Neural progenitor cell (in vitro differentiated cells): ENCODE data around the gene CNGA3. TPM values are rescaled to one million over a fixed set of nuclear protein-coding genes. Genes with fewer than 3 reads are reported as not detected.
A peak's percentile ranks its signal among the peaks of the same experiment; 100 is the strongest.

Source experiments
- DNase-seq: peaks from one replicate; pipeline ENCODE4 v3.0.0-alpha.2; 2016; ENCODE audit warnings: low spot score
- H2AFZ ChIP-seq: fragments of 200-600 bp; sonication (generic); replicated peaks from 2 replicates; pipeline ENCODE4 v1.6.1; 2016; ENCODE audit warnings: antibody characterized with exemption
- H3F3A ChIP-seq: fragments of 200-600 bp; sonication (generic); 2 replicates; pipeline ENCODE4 v1.6.1; 2016; ENCODE audit warnings: antibody characterized with exemption, low read depth
- H3K27ac ChIP-seq: fragments of 200-600 bp; sonication (generic); 2 replicates; pipeline ENCODE4 v1.5.1; 2016; ENCODE audit warnings: mild to moderate bottlenecking
- H3K27me3 ChIP-seq: fragments of 200-600 bp; sonication (generic); 2 replicates; pipeline ENCODE4 v1.6.1; 2016; ENCODE audit warnings: mild to moderate bottlenecking, moderate library complexity
- H3K36me3 ChIP-seq: fragments of 200-600 bp; sonication (generic); 2 replicates; pipeline ENCODE4 v1.5.1; 2016
- H3K4me1 ChIP-seq: fragments of 200-600 bp; sonication (generic); 2 replicates; pipeline ENCODE4 v1.6.1; 2016; ENCODE audit warnings: mixed run types
- H3K4me2 ChIP-seq: fragments of 200-600 bp; sonication (generic); 2 replicates; pipeline ENCODE4 v1.6.1; 2016
- H3K4me3 ChIP-seq: fragments of 200-600 bp; sonication (generic); 2 replicates; pipeline ENCODE4 v1.5.1; 2016
- H3K79me2 ChIP-seq: fragments of 200-600 bp; sonication (generic); 2 replicates; pipeline ENCODE4 v1.6.1; 2016; ENCODE audit warnings: low read depth
- H3K9ac ChIP-seq: fragments of 200-600 bp; sonication (generic); 2 replicates; pipeline ENCODE4 v1.6.1; 2016
- H3K9me3 ChIP-seq: fragments of 200-600 bp; sonication (generic); 2 replicates; pipeline ENCODE4 v1.5.1; 2016; ENCODE audit warnings: low read depth
- H4K20me1 ChIP-seq: fragments of 200-600 bp; sonication (generic); 2 replicates; pipeline ENCODE4 v1.6.1; 2016; ENCODE audit warnings: low read depth
- H3K27ac Mint-ChIP-seq: 3 replicates; pipeline ENCODE4 v1.8.0; 2021; ENCODE audit warnings: mixed read lengths
- H3K27me3 Mint-ChIP-seq: 2 replicates; pipeline ENCODE4 v1.8.0; 2022; ENCODE audit warnings: low read depth, mild to moderate bottlenecking, inconsistent platforms, moderate library complexity, mixed read lengths; ENCODE audit not compliant: insufficient read depth
- H3K36me3 Mint-ChIP-seq: 3 replicates; pipeline ENCODE4 v1.8.0; 2021; ENCODE audit warnings: mixed read lengths
- H3K4me1 Mint-ChIP-seq: 3 replicates; pipeline ENCODE4 v1.8.0; 2021; ENCODE audit warnings: mixed read lengths
- H3K4me3 Mint-ChIP-seq: 3 replicates; pipeline ENCODE4 v1.8.0; 2021; ENCODE audit warnings: mild to moderate bottlenecking, moderate library complexity, mixed read lengths
- H3K9me3 Mint-ChIP-seq: 3 replicates; pipeline ENCODE4 v1.8.0; 2020; ENCODE audit warnings: mixed read lengths
- CTCF ChIP-seq: fragments of 200-600 bp; sonication (generic); IDR thresholded peaks from 2 replicates; pipeline ENCODE4 v1.5.1; 2017; ENCODE audit warnings: antibody characterized with exemption, mild to moderate bottlenecking
- EZH2 ChIP-seq: fragments of 200-600 bp; sonication (generic); IDR thresholded peaks from 2 replicates; pipeline ENCODE4 v1.6.1; 2017; ENCODE audit warnings: antibody characterized with exemption, mild to moderate bottlenecking, moderate library complexity
- EZH2phosphoT487 ChIP-seq: fragments of 200-600 bp; sonication (generic); IDR thresholded peaks from 2 replicates; pipeline ENCODE4 v1.6.1; 2017; ENCODE audit warnings: antibody characterized with exemption
- total RNA-seq: library from RNA; depleted of rRNA; stranded (reverse); fragments of >200 nt; gene quantifications from 2 replicates; pipeline ENCODE4 v1.2.3, GENCODE V29; 2015; ENCODE audit warnings: low replicate concordance

Gene CNGA3
- total RNA-seq, 1 donor from 2014 or later: not detected

- peak overlapping the region; percentile 35 for H3K4me3 Mint-ChIP-seq
- TF ChIP-seq EZH2phosphoT487 (no peak), CTCF (no peak)
- H3K4me1 Mint-ChIP-seq: peaks cover 61% of the 10 kb centered on the region
- Histone ChIP-seq H3K36me3 (no peaks in the 10 kb centered on the region), H3K27me3 (no peaks in the 10 kb centered on the region), H3K9me3 (no peaks in the 10 kb centered on the region), H3F3A (no peaks in the 10 kb centered on the region), H4K20me1 (no peaks in the 10 kb centered on the region), H3K4me1 (peaks cover 26% of the 10 kb centered on the region), H2AFZ (no peak overlapping the region), H3K4me3 (no peak overlapping the region), H3K4me2 (no peak overlapping the region), H3K9ac (no peak overlapping the region), H3K27ac (no peak overlapping the region), H3K79me2 (no peaks in the 10 kb centered on the region)
- H3K9me3 Mint-ChIP-seq: no peaks in the 10 kb centered on the region
- H3K27ac Mint-ChIP-seq: peak overlapping the region; percentile 85
- no peaks in the 10 kb centered on the region for H3K36me3 Mint-ChIP-seq
- DNase-seq: no peak
- H3K27me3 Mint-ChIP-seq: no peaks in the 10 kb centered on the region
Measured at GRCh38 chr2:98378196-98378595, 31.9 kb downstream of the CNGA3 start.

- no peak overlapping the region for H3K27ac ChIP-seq
- Mint-ChIP-seq H3K27ac (no peak overlapping the region), H3K9me3 (no peaks in the 10 kb centered on the region), H3K27me3 (no peaks in the 10 kb centered on the region), H3K36me3 (no peaks in the 10 kb centered on the region), H3K4me1 (peaks cover 60% of the 10 kb centered on the region), H3K4me3 (no peak overlapping the region)
- H3K9me3 ChIP-seq: no peaks in the 10 kb centered on the region
- no peak overlapping the region for H2AFZ ChIP-seq
- no peak for DNase-seq
- TF ChIP-seq EZH2: no peak
- no peak for TF ChIP-seq EZH2phosphoT487
- no peak overlapping the region for H3K4me3 ChIP-seq
- H3K36me3 ChIP-seq: no peaks in the 10 kb centered on the region
- H3K4me1 ChIP-seq: peaks cover 24% of the 10 kb centered on the region
- H3K27me3 ChIP-seq: no peaks in the 10 kb centered on the region
- H3K9ac ChIP-seq: no peak overlapping the region
- H4K20me1 ChIP-seq: no peaks in the 10 kb centered on the region
- H3K79me2 ChIP-seq: no peaks in the 10 kb centered on the region
- H3K4me2 ChIP-seq: no peak overlapping the region
- no peaks in the 10 kb centered on the region for H3F3A ChIP-seq
Measured at GRCh38 chr2:98378901-98379300, 32.6 kb downstream of the CNGA3 start.

GRCh38 chr2:98379311-98380202 is 33.3 kb downstream of the CNGA3 start:
- no peak overlapping the region for H3K9ac ChIP-seq
- no peaks in the 10 kb centered on the region for H4K20me1 ChIP-seq
- peaks cover 22% of the 10 kb centered on the region for H3K4me1 ChIP-seq
- no peaks in the 10 kb centered on the region for H3K27me3 ChIP-seq
- H3K9me3 ChIP-seq: no peaks in the 10 kb centered on the region
- H3K4me3 ChIP-seq: no peak overlapping the region
- no peaks in the 10 kb centered on the region for H3F3A ChIP-seq
- H3K4me3 Mint-ChIP-seq: no peak overlapping the region
- DNase-seq: no peak
- no peak overlapping the region for H2AFZ ChIP-seq
- no peaks in the 10 kb centered on the region for H3K79me2 ChIP-seq
- no peaks in the 10 kb centered on the region for H3K36me3 Mint-ChIP-seq
- peaks cover 54% of the 10 kb centered on the region for H3K4me1 Mint-ChIP-seq
- H3K9me3 Mint-ChIP-seq: no peaks in the 10 kb centered on the region
- no peak overlapping the region for H3K27ac ChIP-seq
- H3K27ac Mint-ChIP-seq: peak overlapping the region; percentile 42
- no peaks in the 10 kb centered on the region for H3K36me3 ChIP-seq
- no peak for TF ChIP-seq EZH2
- no peak for TF ChIP-seq CTCF
- no peak for TF ChIP-seq EZH2phosphoT487
- H3K27me3 Mint-ChIP-seq: no peaks in the 10 kb centered on the region
- no peak overlapping the region for H3K4me2 ChIP-seq

DNA sequence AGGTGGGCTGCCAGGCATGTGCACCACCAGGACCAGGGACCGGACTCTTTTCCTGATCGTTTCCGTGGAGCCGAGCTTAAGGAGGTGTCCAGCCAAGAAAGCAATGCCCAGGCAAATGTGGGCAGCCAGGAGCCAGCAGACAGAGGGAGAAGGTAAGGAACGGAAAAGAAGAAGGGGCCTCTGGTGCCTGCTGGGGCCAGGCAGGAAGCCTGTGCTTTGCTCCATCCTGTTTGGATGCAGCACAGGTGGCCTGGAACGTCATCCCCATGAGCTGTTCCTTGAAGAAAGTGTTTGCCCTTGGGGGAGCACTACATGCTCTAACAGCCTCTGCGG is 33.9 kb downstream of the CNGA3 start:
- TF ChIP-seq EZH2phosphoT487 (no peak), EZH2 (no peak), CTCF (no peak)
- Mint-ChIP-seq H3K36me3 (no peaks in the 10 kb centered on the region), H3K27me3 (no peaks in the 10 kb centered on the region)

More for the DNA sequence above, 33.9 kb downstream of the CNGA3 start:
- H3K4me2 ChIP-seq: no peak overlapping the region
- no peaks in the 10 kb centered on the region for H4K20me1 ChIP-seq
- H3F3A ChIP-seq: no peaks in the 10 kb centered on the region
- no peak overlapping the region for H3K9ac ChIP-seq
- no peak overlapping the region for H2AFZ ChIP-seq
- no peaks in the 10 kb centered on the region for H3K27me3 ChIP-seq
- H3K27ac Mint-ChIP-seq: no peak overlapping the region
- no peaks in the 10 kb centered on the region for H3K9me3 ChIP-seq
- no peak overlapping the region for H3K4me3 Mint-ChIP-seq
- peaks cover 56% of the 10 kb centered on the region for H3K4me1 Mint-ChIP-seq
- no peak overlapping the region for H3K4me3 ChIP-seq
- H3K27ac ChIP-seq: no peak overlapping the region
- DNase-seq: no peak
- H3K36me3 ChIP-seq: no peaks in the 10 kb centered on the region
- H3K9me3 Mint-ChIP-seq: no peaks in the 10 kb centered on the region
- no peaks in the 10 kb centered on the region for H3K79me2 ChIP-seq
- peaks cover 22% of the 10 kb centered on the region for H3K4me1 ChIP-seq
